NCI-H1048 (cell line): Measurements from ENCODE around the gene CNNM4.

Experiments used
- DNase-seq: peaks from one replicate; lab custom pipeline; 2025; lab: John Stamatoyannopoulos, UW

CNNM4 gene

GRCh38 chr2:96832408-96832753 lies 71.7 kb downstream of the CNNM4 start:
- no peak for DNase-seq

- no peak for DNase-seq
These were observed 72.2 kb downstream of the CNNM4 start for GRCh38 chr2:96832754-96833507.

DNA sequence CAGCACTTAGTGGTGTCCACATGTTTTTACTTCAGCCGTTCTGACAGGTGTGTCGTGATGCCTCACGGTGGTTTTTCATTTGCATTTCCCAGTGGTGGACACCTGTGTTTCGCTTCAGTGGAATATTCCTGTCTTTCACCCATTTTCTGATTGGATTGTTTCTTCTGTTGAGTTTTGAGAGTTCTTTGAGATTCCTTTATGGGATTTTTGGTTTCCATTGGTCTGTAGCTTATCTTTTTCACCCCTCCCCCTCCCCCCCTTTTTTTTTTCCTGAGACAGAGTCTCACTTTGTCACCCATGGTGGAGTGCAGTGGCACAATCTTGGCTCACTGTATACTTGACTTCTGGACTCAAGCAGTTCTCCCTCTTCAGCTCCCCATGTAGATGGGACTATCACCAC lies 75.1 kb downstream of the CNNM4 start:
- no peak for DNase-seq

DNA sequence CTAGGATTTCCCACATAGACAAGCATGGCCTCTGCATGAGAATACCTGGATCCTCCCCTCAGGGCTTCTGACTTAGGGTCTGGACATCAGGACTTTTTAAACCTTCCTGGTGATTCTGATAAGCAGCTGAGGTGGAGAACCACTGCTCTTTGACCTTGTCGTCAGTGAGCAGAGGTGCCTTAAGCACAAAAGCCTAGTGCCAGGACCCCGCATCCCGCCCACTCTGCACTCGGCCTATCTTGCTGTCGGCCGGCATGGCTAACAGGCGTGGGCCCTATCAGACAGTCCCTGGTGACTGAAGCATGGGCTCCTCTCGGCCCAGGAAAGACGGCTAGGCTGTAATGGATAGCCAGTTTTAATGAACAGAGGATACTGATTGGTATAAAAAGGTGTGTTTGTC lies 76.9 kb downstream of the CNNM4 start:
- no peak for DNase-seq

DNA sequence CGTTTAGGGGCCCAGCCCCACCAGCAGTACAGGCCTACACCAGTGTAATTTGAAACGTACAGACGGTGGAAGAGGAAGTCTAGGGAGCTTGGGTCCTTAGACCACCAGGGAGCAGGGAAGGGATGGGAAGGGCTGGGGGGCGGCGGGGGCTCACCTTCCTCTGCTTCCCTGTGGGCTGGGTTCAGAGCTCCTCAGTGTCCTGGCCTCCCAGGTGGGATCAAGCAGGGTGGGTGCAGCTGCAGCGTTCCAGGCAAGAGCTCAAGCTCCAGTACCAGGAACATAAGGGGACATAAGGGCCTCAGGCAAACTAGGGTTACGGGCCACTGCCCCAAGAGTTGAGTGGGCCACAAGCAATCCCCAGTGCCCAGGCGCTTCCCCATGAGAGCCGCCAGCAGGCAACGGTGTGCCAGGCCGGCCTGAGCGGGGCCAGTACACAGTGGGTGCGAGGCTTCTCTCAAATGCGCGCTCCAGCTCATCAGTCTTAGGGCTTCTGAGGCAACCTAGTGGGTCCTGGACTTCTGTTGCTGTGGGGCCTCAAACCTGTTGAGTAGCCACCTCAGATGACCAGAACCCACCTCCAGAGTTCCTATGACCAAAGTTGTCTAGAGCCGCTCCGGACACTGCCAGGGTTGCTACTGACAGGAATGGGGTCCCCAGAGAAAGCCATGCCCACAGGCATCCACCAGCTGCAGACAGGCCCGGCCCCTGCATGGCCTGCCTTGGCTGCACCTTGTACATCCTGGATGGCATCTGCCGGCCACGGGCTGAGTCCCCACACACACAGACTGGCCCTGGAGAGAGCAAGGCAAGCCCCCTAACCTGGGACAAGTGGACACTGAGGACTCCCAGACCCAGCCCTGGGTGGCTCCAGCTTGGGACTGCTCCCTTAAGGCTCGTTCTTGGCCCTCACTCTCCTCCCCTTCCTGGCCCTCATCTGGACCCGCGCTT lies 77.9 kb downstream of the CNNM4 start:
- no peak for DNase-seq

DNA sequence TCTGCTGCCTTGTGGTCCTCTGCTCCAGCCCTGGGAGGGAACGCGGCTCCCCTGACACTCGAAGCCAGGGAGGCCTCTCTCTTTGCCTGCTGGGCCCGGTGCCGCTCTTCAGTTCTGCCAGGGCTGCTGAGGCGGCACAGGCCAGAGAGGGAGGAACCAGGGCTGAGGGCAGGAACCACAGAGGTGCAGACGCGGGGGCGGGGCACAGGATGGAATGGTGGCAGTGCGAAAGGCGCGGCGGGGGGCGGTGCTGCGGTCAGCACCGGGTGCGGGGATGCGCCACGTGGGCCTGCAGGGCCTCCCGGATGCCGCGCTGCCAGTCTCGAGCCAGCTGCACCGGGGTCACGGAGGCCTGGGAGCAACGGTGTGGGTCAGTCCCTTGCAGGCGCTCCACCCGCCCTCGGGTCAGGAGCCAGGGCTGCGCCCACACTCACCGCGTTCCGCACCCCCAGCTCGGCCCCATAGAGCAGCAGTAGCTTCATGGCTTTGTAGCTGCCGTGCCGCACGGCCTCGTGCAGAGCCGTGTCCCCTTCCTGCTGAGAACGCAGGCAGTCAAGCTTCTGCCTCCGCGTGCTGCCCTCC lies 78.7 kb downstream of the CNNM4 start:
- no peak for DNase-seq

- DNase-seq = no peak
These were observed 79.5 kb downstream of the CNNM4 start for GRCh38 chr2:96839875-96840850.

- DNase-seq = no peak
These were observed 81.2 kb downstream of the CNNM4 start for GRCh38 chr2:96841701-96842495.

DNA sequence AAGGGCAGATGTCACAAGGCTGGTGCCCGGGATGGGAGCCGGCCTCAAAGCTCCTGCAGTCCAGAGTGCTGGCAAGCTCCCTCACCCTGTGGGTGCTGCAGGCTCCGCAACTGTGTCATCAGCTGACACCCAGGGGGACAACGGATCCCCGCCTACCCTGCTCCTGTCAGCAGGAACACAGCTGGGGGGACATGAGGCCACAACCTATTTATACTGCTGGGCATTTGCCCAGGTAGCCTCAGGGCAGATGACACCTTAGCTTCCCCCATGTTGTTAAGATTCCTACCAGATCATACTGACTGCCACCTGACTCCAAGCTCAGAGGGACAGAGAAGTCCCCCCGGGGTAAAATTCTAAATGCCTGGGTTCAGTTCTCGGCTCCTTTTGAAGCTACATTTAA lies 81.9 kb downstream of the CNNM4 start:
- no peak for DNase-seq

DNA sequence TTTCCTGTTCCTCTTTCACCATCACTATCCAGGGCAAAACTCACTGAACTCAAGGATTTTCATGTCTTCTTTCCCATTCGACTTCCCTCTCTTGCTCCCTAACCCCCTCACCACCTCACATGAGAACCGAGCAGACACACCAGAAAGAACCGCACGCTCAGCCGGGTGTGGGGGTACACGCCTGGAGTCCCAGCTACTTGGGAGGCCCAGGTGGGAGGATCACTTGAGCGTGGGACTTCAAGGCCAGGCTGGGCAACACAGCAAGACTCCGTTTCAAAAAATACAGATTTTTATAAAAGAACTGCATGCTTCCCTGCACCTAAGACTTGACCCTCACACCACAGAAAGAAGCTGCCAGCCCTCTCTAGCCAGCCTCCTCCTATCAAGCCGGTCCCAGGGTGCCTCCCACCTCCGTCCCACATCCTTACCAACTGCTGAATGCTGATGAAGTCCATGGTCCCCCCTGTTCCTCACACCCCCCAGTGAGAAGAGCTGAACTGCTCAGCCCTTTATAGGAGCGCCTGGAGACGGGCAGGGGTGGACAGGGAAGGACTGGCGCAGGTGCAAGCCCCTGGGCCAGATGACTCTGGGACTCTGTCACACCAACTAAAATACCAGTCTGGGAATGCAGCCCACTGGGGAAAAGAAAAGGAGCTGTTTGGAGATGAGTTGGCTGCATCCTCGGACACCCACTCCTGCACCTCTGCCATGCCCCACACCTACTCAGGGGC lies 83.0 kb downstream of the CNNM4 start, which contains the start of gene ANKRD23:
Gene ANKRD23 (minus strand): TSS at position 484 of the 731 bp plus-strand sequence. CDS start 29 bp downstream, at position 455.
- DNase-seq = no peak

DNA sequence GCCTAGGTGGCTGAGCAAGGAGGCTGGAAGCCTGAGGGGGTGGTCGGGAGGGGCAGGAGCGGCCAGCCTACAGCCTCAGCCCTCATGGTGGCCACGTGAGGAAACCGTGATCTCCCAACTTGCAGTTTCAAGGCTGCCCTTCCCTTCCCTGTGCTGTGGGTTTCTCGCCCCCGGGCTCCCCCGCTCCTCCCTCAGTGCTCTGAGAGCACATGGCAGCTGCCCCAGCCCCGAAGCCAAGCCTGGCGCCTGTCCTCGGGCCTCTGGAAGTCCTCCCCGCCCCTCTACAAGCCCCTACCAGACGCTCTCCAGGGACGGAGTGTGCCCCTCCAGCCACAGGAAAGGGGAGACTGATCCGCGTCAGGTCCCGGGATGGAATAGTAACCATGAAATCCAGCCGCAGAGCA lies 83.7 kb downstream of the CNNM4 start:
- no peak for DNase-seq

GRCh38 chr2:96846825-96847224 lies 86.1 kb downstream of the CNNM4 start:
- no peak for DNase-seq

DNA sequence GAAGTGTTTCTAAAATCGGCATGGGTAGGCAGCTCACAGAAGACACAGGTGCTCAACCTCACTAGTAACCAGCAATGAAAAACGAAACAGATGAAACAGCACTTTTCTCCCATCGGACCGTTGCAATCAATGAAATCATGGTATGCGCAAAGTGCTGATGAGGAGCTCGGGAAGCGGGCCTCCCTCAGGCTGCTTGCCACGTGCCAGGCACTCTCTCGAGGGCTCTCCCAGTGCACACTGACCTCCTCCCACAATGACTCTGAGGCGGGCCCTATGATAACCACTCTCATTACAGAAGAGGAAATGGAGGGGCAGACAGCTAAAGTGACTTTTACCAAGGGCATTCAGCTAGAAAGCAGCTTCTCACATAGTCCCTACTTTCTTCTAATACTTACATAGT lies 86.9 kb downstream of the CNNM4 start:
- DNase-seq = no peak

DNA sequence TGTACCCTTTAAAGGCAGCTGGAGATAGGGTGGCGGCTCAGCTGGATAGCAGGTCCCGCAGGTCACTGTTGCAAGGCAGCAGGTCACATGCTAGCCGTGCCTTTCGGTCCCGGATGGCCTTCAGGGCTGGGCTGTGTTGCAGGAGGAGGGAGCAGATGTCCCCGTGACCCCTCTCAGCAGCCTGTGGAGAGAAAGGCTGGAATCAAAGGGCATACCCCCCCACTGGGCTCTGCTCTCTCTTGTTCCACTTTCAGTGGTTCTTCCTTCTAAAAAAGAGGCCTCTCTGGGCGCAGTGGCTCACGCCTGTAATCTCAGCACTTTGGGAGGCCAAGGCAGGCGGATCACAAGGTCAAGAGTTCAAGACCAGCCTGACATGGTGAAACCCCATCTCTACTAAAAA lies 87.6 kb downstream of the CNNM4 start:
- no peak for DNase-seq

DNA sequence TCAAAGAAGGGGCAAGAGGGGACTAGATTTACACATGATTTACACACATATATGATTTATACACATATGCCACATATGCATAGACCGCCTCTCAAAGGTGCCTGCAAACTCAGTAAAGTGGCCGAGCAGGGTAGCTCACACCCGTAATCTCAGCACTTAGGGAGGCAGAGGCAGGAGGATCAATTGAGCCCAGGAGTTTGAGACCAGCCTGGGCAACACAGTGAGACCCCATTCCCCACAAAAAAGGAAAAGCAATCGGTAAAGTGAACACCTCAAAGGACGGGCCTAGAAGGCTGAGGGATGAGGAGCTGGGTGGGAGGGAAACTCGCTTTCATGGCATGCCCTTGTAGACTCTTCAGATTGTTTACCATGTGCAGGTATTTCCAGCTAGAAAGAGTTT lies 92.0 kb downstream of the CNNM4 start:
- DNase-seq = no peak

DNA sequence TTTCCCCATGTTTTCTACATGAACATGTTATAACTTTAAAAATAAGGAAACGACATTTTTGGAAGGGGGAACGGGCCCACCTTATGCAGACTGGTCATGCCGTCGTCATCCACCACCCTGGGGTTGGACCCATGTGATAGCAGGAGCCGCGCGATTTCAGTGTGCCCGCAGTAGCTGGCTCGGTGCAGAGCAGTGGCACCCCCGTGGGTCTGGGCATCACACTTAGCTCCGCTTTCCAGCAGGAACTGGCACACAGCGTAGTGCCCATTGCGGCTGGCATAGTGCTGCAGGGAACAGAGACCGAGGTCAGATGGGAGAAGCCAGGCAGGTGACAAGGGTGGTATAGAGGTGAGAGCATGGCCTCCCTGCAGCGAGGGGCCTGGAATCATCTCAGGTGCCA lies 92.6 kb downstream of the CNNM4 start:
- no peak for DNase-seq

- DNase-seq = no peak
These were observed 96.3 kb downstream of the CNNM4 start for GRCh38 chr2:96856776-96857666.

DNA sequence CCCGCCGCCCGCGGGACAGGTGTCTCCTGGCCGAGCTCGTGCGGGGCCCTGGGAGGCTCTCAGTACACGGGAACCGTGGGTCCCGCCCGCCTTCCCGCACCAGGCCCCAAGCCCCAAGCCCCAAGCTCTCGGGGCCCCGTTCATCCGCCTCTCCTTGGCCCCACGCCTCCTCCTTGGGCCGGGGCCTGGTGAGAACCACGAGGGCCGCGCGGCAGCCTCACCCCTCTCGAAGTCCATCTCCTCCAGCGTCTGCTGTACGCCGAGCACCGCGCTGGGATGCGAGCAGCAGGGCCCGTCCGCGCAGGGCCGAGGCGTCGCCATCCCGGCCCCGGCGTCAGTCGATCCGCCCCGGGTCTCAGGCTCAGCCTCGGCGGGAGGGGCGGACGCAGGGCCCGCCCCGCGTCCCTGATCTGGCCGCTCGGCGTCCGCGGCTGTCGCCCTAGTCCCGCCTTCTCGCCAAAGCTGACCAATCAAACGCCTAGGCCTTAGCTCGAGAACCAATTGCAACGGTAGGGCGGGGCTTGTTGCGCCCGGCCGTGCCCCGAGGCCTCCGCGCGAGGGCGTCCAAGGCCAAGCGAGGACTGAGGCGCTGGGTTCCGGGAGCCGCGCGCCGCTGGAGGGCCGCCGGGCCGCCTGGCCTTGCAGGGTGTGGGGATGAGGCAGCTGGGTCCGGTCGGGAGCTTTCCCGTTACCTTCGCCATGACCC lies 97.1 kb downstream of the CNNM4 start, which contains the start of gene ANKRD39:
Gene ANKRD39 (minus strand): TSS at position 350 of the 706 bp plus-strand sequence. CDS start 29 bp downstream, at position 321.
- DNase-seq = peak; percentile 92
